Epithelial cell of esophagus (primary cell): ENCODE results near the gene HOXA5.
A peak's percentile ranks its signal among the peaks of the same experiment; 100 is the strongest.

Experiments used
- DNase-seq: peaks from one replicate; pipeline ENCODE4 v3.0.0; 2010; ENCODE audit warnings: low read depth
- H3K4me3 ChIP-seq: 2 replicates; pipeline ENCODE4 v1.5.1; 2011; ENCODE audit warnings: mild to moderate bottlenecking, low read length, control low read depth
- TF ChIP-seq, protein P1 (sequence below): IDR thresholded peaks from 2 replicates; pipeline ENCODE4 v1.5.1; 2011; ENCODE audit warnings: low read depth, mild to moderate bottlenecking, low read length, control low read depth, inconsistent platforms; ENCODE audit not compliant: insufficient read depth; ENCODE audit errors: missing control alignments

HOXA5 gene

DNA sequence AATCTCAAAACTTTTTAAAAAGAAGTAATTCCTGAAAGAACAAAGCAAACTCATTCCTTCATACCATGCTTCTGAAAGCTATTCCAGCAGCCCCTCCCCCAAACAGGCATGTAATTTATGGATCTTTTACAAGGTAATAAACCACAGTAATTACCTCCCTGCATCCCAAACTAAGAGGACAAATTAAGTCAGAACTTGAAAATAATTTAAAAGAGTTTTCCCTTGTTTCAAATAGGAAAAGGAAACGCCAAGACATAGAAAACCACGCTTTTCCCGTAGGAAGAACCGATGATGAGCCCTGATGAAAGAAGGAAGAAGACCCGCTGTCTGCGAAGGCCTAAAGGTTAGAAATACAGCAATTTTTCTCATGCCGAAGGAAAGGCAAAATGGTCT, 21.8 kb downstream of the HOXA5 start:
- TF ChIP-seq, protein P1, sequence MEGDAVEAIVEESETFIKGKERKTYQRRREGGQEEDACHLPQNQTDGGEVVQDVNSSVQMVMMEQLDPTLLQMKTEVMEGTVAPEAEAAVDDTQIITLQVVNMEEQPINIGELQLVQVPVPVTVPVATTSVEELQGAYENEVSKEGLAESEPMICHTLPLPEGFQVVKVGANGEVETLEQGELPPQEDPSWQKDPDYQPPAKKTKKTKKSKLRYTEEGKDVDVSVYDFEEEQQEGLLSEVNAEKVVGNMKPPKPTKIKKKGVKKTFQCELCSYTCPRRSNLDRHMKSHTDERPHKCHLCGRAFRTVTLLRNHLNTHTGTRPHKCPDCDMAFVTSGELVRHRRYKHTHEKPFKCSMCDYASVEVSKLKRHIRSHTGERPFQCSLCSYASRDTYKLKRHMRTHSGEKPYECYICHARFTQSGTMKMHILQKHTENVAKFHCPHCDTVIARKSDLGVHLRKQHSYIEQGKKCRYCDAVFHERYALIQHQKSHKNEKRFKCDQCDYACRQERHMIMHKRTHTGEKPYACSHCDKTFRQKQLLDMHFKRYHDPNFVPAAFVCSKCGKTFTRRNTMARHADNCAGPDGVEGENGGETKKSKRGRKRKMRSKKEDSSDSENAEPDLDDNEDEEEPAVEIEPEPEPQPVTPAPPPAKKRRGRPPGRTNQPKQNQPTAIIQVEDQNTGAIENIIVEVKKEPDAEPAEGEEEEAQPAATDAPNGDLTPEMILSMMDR, result no peak
- no peak for DNase-seq
- peak overlapping the region; percentile 43 for H3K4me3 ChIP-seq

DNA sequence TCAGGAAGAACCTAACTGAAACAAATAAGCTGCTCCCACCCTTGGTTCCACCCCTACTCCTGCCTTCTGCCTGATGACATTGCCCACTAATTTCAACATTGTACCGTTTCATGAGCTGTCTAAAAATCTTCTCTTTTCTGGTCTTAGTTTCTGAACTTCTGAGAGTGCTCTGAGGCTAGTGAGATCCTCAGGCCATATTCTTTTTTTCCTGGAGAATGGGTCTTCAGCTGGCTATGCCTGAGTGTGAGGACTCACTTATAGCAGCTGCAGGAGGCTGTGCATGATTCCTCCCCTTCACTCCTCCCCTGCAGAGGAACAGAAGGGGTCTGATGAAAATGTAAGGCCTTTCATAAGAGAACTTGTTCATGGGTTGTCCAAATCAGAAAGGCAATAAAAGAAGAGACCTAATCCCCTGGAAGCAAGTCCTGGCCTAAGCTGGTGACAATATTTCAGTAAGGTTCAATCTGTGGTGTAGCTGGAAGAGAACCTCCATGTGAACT, 24.0 kb downstream of the HOXA5 start:
- TF ChIP-seq, protein P1, result no peak
- H3K4me3 ChIP-seq, result no peak overlapping the region

DNA sequence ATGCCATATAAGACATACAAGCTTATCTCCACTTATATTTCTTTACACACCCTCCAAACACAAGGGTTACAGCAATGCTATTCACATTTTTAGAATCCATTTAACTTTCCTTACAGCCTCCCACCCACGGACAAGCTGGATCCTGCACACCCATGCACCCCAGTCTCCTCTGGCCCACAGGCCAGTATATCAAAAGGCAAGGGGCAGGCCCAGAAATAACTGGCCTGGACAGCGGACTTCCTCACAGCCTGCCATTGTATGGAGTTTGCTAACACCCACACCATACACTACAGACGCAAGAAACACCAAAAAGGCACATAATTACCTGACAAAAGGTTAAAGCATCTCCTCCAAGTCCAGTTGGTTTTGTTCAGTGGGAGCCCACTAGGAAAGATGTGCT, 24.9 kb downstream of the HOXA5 start:
- TF ChIP-seq, protein P1, result no peak
- H3K4me3 ChIP-seq, result no peak overlapping the region
- no peak for DNase-seq

More for the DNA sequence above, 24.0 kb downstream of the HOXA5 start:
- no peak for DNase-seq

DNA sequence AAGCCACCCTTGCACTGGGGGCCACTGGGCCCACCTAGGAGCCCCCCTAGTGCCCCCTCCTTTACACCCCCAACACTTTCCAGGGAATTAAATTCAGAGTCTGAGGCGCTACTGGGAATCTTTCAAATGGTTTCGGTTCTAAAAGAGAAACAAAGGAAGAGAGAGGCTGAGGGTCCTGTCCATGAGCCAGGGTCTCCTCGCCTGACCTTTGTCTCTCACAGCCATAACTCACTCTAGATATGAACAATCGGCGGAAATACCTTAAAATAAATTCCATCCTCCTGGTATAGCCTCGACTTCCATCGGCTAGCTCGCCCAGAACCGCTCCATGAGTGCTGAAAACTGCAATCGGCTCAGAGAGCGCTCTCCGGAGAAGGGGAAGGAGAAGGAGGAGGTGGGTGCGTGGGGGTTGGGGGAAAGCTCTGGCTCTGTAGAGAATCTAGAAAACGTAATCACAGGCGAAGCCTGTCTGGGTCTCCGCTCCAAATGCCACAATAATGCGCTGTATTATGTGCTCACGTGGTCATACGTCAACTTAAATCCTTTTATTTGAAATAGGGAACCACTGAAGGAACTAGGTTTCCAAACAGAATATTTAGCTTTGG, 25.5 kb downstream of the HOXA5 start:
- H3K4me3 ChIP-seq, result peak overlapping the region; percentile 7
- DNase-seq, result no peak
- TF ChIP-seq, protein P1, result no peak

DNA sequence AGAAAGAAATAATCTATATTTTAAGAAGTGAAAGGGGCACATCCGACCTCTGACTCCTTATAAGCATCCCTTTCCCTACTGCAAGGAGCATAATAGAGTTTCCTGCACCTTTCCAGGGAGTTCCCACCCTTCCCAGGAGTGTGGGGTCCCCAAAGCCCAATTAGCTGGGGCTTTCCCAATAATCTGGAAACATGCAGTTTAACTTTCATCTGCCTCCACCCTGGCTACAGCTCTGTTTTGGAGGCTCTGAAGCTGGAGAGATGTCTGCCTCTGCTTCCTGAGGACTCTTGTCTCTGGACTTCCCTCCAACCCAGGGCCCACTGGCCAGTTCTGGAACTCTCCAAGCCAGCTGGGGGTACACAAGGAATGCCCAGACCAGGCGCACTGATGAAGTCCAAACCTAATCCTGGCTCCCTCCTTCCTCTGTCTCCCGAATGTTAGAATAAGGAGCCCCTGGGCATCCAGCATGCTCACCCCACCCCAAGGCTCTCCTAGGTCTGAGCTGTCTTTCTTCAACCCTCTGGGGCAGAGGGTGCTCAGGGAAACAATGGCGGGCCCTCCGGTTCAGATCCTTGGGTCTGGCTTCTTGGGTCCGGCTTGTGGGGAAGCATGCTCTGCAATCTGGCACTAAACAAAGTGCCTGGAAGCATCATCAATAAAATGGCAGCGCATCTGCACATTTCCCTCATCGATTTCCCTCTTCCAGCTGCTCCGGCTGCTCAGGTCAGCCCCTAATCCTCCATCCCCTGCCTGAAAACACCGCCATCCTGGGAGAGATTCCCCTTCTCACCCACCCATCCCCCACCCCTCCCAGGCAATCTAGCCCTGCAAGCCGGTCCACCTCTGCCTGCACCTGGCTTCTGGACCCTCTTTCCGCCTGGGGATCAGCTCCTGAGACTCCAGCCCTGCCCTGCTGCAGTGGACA, 26.3 kb downstream of the HOXA5 start:
- TF ChIP-seq, protein P1, result no peak
- no peak for DNase-seq
- no peak overlapping the region for H3K4me3 ChIP-seq

DNA sequence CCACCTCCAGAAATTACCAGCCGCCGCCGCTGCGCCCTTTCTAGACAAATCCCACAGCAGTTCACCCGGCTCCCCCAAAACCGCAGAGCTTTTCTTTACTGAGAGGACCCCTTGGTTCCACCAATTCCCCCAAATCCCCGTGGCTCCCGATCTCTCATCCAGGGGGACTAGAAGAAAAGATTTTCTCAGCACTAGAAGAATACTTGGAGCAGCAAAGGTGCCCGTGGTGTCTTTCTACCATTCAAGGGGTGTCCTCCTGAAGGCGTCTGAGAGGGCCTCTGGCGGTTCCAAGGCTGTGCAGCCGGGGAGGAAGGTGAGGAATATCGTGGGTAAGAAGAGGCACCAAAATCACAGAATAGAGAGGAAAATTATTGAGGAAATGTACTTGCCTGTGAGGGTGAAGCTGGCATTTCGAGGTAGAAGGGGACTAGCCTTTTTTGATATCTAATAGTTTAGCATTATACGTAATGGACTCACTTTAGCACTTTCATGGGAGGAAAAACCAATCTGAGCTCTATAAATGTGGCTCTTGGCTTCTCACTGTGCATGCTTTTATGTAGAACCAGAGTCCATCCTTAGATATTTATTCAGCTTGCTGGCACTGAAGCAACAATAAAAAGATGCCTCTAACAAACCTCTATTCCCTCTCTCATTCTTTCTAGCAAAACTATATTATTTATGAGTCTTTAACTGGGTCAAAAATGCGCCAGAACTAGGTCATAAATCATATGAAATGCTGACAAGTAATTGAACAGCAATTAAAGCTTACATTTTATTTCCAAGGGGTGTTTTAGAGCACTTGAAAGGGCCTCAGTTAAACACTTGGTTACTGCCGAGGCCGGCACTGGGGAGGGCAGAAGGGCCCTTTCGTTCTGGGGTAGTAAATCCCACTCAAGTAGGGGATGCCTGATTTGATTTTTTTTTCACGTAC, 27.2 kb downstream of the HOXA5 start:
- DNase-seq, result no peak
- peak overlapping the region; percentile 42 for H3K4me3 ChIP-seq
- TF ChIP-seq, protein P1, result no peak
